Measurements from ENCODE around the gene ATP1A2.

DNA sequence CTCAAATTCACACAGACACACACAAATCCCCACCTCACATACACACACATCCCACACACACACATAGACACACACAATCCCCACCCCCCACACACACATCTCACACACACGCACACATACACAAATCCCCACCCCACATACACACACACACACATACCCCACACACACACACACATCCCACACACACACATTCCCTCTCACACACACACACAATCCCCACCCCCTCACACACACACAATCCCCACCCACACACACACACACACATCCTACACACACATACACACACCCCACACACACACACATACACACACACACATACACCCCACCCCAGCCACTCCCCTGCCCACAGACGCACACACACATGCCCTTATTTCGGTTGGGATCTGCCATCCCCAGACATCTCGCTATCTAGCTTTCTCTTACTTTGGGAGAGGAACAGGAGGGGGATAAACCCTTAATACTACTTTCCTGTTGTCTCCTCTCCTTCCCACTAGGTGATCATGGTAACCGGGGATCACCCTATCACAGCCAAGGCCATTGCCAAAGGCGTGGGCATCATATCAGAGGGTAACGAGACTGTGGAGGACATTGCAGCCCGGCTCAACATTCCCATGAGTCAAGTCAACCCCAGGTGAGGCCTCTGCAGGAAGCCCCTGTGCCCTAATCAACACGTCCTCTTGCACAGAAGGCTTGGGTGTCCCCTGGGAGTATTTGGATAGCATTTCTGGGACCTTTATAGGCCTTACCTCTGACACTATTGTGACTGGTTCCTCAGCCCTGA, 18.6 kb downstream of the ATP1A2 start:
- no peak for TF ChIP-seq POLR2A (IDR thresholded peaks at IDR 0.05; ENCODE audit: low read depth, low read length)
- TF ChIP-seq, protein P1, sequence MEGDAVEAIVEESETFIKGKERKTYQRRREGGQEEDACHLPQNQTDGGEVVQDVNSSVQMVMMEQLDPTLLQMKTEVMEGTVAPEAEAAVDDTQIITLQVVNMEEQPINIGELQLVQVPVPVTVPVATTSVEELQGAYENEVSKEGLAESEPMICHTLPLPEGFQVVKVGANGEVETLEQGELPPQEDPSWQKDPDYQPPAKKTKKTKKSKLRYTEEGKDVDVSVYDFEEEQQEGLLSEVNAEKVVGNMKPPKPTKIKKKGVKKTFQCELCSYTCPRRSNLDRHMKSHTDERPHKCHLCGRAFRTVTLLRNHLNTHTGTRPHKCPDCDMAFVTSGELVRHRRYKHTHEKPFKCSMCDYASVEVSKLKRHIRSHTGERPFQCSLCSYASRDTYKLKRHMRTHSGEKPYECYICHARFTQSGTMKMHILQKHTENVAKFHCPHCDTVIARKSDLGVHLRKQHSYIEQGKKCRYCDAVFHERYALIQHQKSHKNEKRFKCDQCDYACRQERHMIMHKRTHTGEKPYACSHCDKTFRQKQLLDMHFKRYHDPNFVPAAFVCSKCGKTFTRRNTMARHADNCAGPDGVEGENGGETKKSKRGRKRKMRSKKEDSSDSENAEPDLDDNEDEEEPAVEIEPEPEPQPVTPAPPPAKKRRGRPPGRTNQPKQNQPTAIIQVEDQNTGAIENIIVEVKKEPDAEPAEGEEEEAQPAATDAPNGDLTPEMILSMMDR (IDR thresholded peaks at IDR 0.05 in 2 of 3, conservative IDR thresholded peaks at IDR 0.05 in 1 of 3; ENCODE audit: control insufficient read depth in 2 of 3, extremely low read depth in 1 of 3, insufficient read depth in 1 of 3, low read depth in 3 of 3, low read length in 3 of 3) = no peak
- TF ChIP-seq EP300 (IDR thresholded peaks at IDR 0.05; ENCODE audit: borderline replicate concordance in 1 of 2, control insufficient read depth in 1 of 2, low read depth in 2 of 2, low read length in 2 of 2) = no peak
- no peak for TF ChIP-seq SMARCA5 (IDR thresholded peaks at IDR 0.05)
- no peak for TF ChIP-seq SMC3 (IDR thresholded peaks at IDR 0.05; ENCODE audit: borderline replicate concordance, low read length)
